Measurements from ENCODE around the gene DRICH1.
"Not testable (repeated sequence)": the region's sequence is repeated elsewhere in the genome, so short reads cannot be mapped to it uniquely, and the experiment has no call there.

Gene DRICH1

GRCh38 chr22:23598805-23599518, 33.2 kb downstream of the DRICH1 start:
- no peak for DNase-seq (ENCODE audit: low read depth)

- DNase-seq (ENCODE audit: low read depth), result not testable (repeated sequence)
These were observed 34.4 kb downstream of the DRICH1 start for GRCh38 chr22:23597576-23598268.

GRCh38 chr22:23595904-23596303, 36.2 kb downstream of the DRICH1 start:
- not testable (repeated sequence) for DNase-seq (ENCODE audit: low read depth)

GRCh38 chr22:23591846-23592245, 40.3 kb downstream of the DRICH1 start:
- no peak for DNase-seq (ENCODE audit: low read depth)

- DNase-seq (ENCODE audit: low read depth), result peak; percentile 65
These were observed 40.8 kb downstream of the DRICH1 start for GRCh38 chr22:23591201-23591791.

- DNase-seq (ENCODE audit: low read depth), result no peak
These were observed 48.3 kb downstream of the DRICH1 start for GRCh38 chr22:23583836-23584235.

- DNase-seq (ENCODE audit: low read depth), result no peak
These were observed 49.0 kb downstream of the DRICH1 start for GRCh38 chr22:23583153-23583552.

GRCh38 chr22:23581260-23581650, 50.9 kb downstream of the DRICH1 start:
- DNase-seq (ENCODE audit: low read depth), result no peak

- no peak for DNase-seq (ENCODE audit: low read depth)
These were observed 51.4 kb downstream of the DRICH1 start for GRCh38 chr22:23580576-23581259.

GRCh38 chr22:23579870-23580575, 52.1 kb downstream of the DRICH1 start, which contains the start of gene IGLL1:
Gene IGLL1, minus strand, starts transcription at chr22:23580290. Its CDS starts 100 bp downstream, at chr22:23580190.
- DNase-seq (ENCODE audit: low read depth), result no peak

GRCh38 chr22:23579280-23579679, 52.8 kb downstream of the DRICH1 start:
- DNase-seq (ENCODE audit: low read depth), result no peak

- DNase-seq (ENCODE audit: low read depth), result no peak
These were observed 53.8 kb downstream of the DRICH1 start for GRCh38 chr22:23578306-23578705.

GRCh38 chr22:23576681-23577080, 55.4 kb downstream of the DRICH1 start:
- no peak for DNase-seq (ENCODE audit: low read depth)

- no peak for DNase-seq (ENCODE audit: low read depth)
These were observed 56.5 kb downstream of the DRICH1 start for GRCh38 chr22:23575601-23576000.

- DNase-seq (ENCODE audit: low read depth), result no peak
These were observed 57.2 kb downstream of the DRICH1 start for GRCh38 chr22:23574877-23575276.

GRCh38 chr22:23574371-23574811, 57.7 kb downstream of the DRICH1 start:
- no peak for DNase-seq (ENCODE audit: low read depth)

- DNase-seq (ENCODE audit: low read depth), result not testable (repeated sequence)
These were observed 58.4 kb downstream of the DRICH1 start for GRCh38 chr22:23573701-23574235.

- DNase-seq (ENCODE audit: low read depth), result not testable (repeated sequence)
These were observed 59.0 kb downstream of the DRICH1 start for GRCh38 chr22:23573106-23573505.

- DNase-seq (ENCODE audit: low read depth), result no peak
These were observed 60.6 kb downstream of the DRICH1 start for GRCh38 chr22:23571486-23571885.

- no peak for DNase-seq (ENCODE audit: low read depth)
These were observed 61.4 kb downstream of the DRICH1 start for GRCh38 chr22:23570681-23571080.

GRCh38 chr22:23569716-23570115, 62.4 kb downstream of the DRICH1 start:
- DNase-seq (ENCODE audit: low read depth), result no peak
